Endothelial cell of umbilical vein (primary cell): ENCODE measurements around the gene SMURF1. TPM values are rescaled to one million over a fixed set of nuclear protein-coding genes. Genes with fewer than 3 reads are reported as not detected.

Experiments
- BruUV-seq: library from RNA; stranded (reverse); fragments of 400-500 nt; replicated peaks from 2 replicates; lab custom pipeline; 2021; lab: Mats Ljungman, UMichigan
- CTCF ChIA-PET: fragments of 300-600, 350-600 bp; sonication (Branson Sonifier 250); formaldehyde crosslinking; loops from one replicate; lab custom pipeline; 2021; ENCODE audit warnings: antibody characterized with exemption, inconsistent platforms; lab: Charles Lee
- POLR2A ChIA-PET: fragments of 300-600, 350-600 bp; sonication (Branson Sonifier 250); formaldehyde crosslinking; loops from one replicate; lab custom pipeline; 2021; ENCODE audit warnings: antibody characterized with exemption, inconsistent platforms; lab: Charles Lee
- DNase-seq: peaks from one replicate; pipeline ENCODE4 v3.0.0-alpha.2; 2011; ENCODE audit warnings: low read depth, low spot score
- FAIRE-seq: peaks from 2 replicates; lab custom pipeline; 2011; peaks lifted over from hg19 to GRCh38; lab: Jason Lieb, UNC
- H2AFZ ChIP-seq: 2 replicates; pipeline ENCODE4 v1.6.0; 2012; ENCODE audit warnings: low read depth, low read length, control low read depth, inconsistent platforms
- H3K27ac ChIP-seq: 2 replicates; pipeline ENCODE4 v1.5.1; 2011; ENCODE audit warnings: low read depth, mild to moderate bottlenecking, control low read depth, low read length, moderate library complexity; ENCODE audit not compliant: insufficient read depth
- H3K27me3 ChIP-seq, 2 experiments: 2 replicates each; pipeline versions ENCODE4 v1.6.0 to v1.6.1; 2011; ENCODE audit warnings: low read length in 2 of 2, mixed read lengths in 1 of 2; ENCODE audit not compliant: control insufficient read depth in 2 of 2, insufficient read depth in 2 of 2
- H3K36me3 ChIP-seq, 2 experiments: 2 replicates in 1 of 2; 3 replicates in 1 of 2; pipeline ENCODE4 v1.5.1; 2011; ENCODE audit warnings: low read length in 2 of 2, mild to moderate bottlenecking in 1 of 2, moderate library complexity in 1 of 2; ENCODE audit not compliant: control insufficient read depth in 2 of 2, insufficient read depth in 2 of 2; ENCODE audit errors: extremely low read depth in 1 of 2
- H3K4me1 ChIP-seq: 3 replicates; pipeline ENCODE4 v1.5.1; 2011; ENCODE audit warnings: mild to moderate bottlenecking, low read length; ENCODE audit not compliant: control insufficient read depth, insufficient read depth; ENCODE audit errors: extremely low read depth
- H3K4me2 ChIP-seq: 2 replicates; pipeline ENCODE4 v1.6.1; 2011; ENCODE audit warnings: low read length, control low read depth, mixed read lengths; ENCODE audit not compliant: insufficient read depth
- H3K4me3 ChIP-seq, 3 experiments: fragments of 200-600 bp in 1 of 3; sonication (generic), shearing (Covaris generic) in 1 of 3; replicated peaks in 1 of 3; 2 replicates each; pipeline ENCODE4 v1.5.1; 2011 to 2016; ENCODE audit warnings: control low read depth in 3 of 3, low read length in 3 of 3, mild to moderate bottlenecking in 2 of 3, inconsistent platforms in 1 of 3, low read depth in 1 of 3, moderate library complexity in 1 of 3; ENCODE audit not compliant: insufficient read depth in 1 of 3
- H3K79me2 ChIP-seq: 2 replicates; pipeline ENCODE4 v1.6.0; 2012; ENCODE audit warnings: low read length, inconsistent platforms; ENCODE audit not compliant: control insufficient read depth, insufficient read depth
- H3K9ac ChIP-seq: replicated peaks from 2 replicates; pipeline ENCODE3; 2011; ENCODE audit warnings: low read length, control low read depth; ENCODE audit not compliant: insufficient read depth; ENCODE audit errors: extremely low read depth
- H3K9me1 ChIP-seq: replicated peaks from 3 replicates; pipeline ENCODE4 v1.6.0; 2011; ENCODE audit warnings: mild to moderate bottlenecking, low read length; ENCODE audit not compliant: control insufficient read depth, insufficient read depth; ENCODE audit errors: extremely low read depth
- H3K9me3 ChIP-seq: replicated peaks from 2 replicates; pipeline ENCODE4 v1.5.1; 2012; ENCODE audit warnings: low read length, inconsistent platforms; ENCODE audit not compliant: control insufficient read depth, insufficient read depth
- H4K20me1 ChIP-seq: replicated peaks from 2 replicates; pipeline ENCODE3; 2011; ENCODE audit warnings: mild to moderate bottlenecking, low read length; ENCODE audit not compliant: control insufficient read depth, insufficient read depth; ENCODE audit errors: extremely low read depth
- CTCF ChIP-seq, 2 donors: IDR thresholded peaks; 1 replicate in 1 of 2; 2 replicates in 1 of 2; pipeline ENCODE4 v1.5.1; 2011; ENCODE audit warnings: low read length in 2 of 2, mild to moderate bottlenecking in 2 of 2, moderate library complexity in 2 of 2, control low read depth in 1 of 2, inconsistent platforms in 1 of 2, low read depth in 1 of 2; ENCODE audit not compliant: insufficient read depth in 1 of 2; ENCODE audit errors: extremely low read depth in 1 of 2
- EZH2 ChIP-seq: IDR thresholded peaks from 2 replicates; pipeline ENCODE4 v1.6.1; 2012; ENCODE audit warnings: borderline replicate concordance, low read depth, mild to moderate bottlenecking, moderate library complexity, low read length, inconsistent platforms; ENCODE audit not compliant: severe bottlenecking
- FOS ChIP-seq: IDR thresholded peaks from 2 replicates; pipeline ENCODE4 v1.6.1; 2011; ENCODE audit warnings: mild to moderate bottlenecking, low read length, moderate library complexity, borderline replicate concordance; ENCODE audit not compliant: insufficient read depth
- GATA2 ChIP-seq: IDR thresholded peaks from 2 replicates; pipeline ENCODE4 v1.7.0; 2011; ENCODE audit warnings: low read depth, mild to moderate bottlenecking, moderate library complexity, mixed read lengths, low read length; ENCODE audit not compliant: insufficient read length, insufficient read depth
- JUN ChIP-seq: IDR thresholded peaks from 2 replicates; pipeline ENCODE4 v1.6.1; 2011; ENCODE audit warnings: borderline replicate concordance, low read depth; ENCODE audit not compliant: insufficient read length, insufficient read depth
- MAX ChIP-seq: IDR thresholded peaks from 2 replicates; pipeline ENCODE4 v1.6.1; 2011; ENCODE audit not compliant: insufficient read depth, insufficient read length
- MYC ChIP-seq: IDR thresholded peaks from one replicate; pipeline ENCODE4 v1.6.1; 2011; ENCODE audit warnings: mild to moderate bottlenecking, low read depth, low read length
- POLR2A ChIP-seq: IDR thresholded peaks from 2 replicates; pipeline ENCODE4 v1.6.1; 2012; ENCODE audit warnings: low read depth, mild to moderate bottlenecking, control low read depth, low read length
- POLR2AphosphoS5 ChIP-seq: IDR thresholded peaks from 2 replicates; pipeline ENCODE4 v1.6.1; 2012; ENCODE audit warnings: low read depth, mild to moderate bottlenecking, control low read depth, low read length, moderate library complexity; ENCODE audit not compliant: insufficient read depth
- dilution Hi-C: fragments of 300-500 bp; cut with MboI; formaldehyde crosslinking; loops from one replicate; pipeline ENCODE4 v1.15.0; 2019; ENCODE audit warnings: low sequenced_read_pairs; ENCODE audit not compliant: extremely low pct_ligation_motif_present
- intact Hi-C: fragments of 100-400 bp; cut with micrococcal nuclease; formaldehyde crosslinking; loops from one replicate; pipeline ENCODE4 v1.10.0; 2022
- polyA plus RNA-seq, 4 experiments: library from polyadenylated mRNA; depleted of rRNA in 3 of 4; stranded (reverse) in 3 of 4; unstranded in 1 of 4; fragments of >200 nt; gene quantifications; 2 replicates each; pipeline versions ENCODE4 v1.2.1 to v1.2.3, GENCODE V29; 2011 to 2012; ENCODE audit warnings: missing spikeins in 1 of 4
- total RNA-seq: library from RNA; stranded (reverse); gene quantifications from 2 replicates; pipeline ENCODE4 v1.2.3, GENCODE V29; 2021

The SMURF1 gene
- total and polyA plus RNA-seq, 2 donors (not counting 3 experiments of a cell fraction or from before 2014, with no cell fraction given) = 11.5 to 22.8 TPM

DNA sequence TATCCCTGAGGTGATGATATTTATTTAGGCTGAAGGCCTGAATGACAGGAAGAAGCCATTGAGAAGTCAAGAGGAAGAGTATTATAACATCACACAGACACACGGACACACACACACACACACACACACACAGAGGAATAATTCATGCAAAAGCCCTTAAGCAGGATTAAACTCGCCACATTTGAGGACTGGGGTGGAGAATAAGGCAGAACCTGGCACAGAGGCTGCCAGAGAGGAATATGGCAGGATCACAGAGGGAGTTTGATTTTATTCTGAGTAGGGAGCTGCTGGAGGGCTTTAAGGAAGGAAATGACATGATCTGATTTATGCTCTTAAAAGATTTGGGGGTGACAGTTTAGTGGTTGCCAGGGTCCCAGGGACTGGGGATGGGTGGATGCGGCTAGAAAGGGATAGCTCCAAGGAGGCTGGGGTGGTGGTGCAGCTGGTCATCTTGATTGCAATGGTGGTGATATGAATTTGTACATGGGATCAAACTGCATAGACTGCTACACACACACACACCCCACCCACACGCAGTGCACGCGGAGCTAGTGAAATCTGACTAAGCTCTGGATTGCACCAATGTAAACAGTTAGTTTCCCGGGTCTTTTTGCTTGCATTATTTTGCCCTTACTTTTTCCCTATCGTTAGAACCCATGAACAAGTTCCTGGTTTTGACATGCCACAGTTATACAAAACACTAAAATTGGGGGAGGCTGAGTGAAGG lies 11.2 kb downstream of the SMURF1 start:
- POLR2A ChIA-PET = no interaction called here
- no peak overlapping the region for H3K4me2 ChIP-seq
- H3K9ac ChIP-seq = no peak overlapping the region
- H3K9me3 ChIP-seq = no peaks in the 10 kb centered on the region
- intact Hi-C loops = no loop called here
- H3K36me3 ChIP-seq = no peaks in the 10 kb centered on the region
- no peak for FAIRE-seq
- H3K79me2 ChIP-seq = peaks cover 95% of the 10 kb centered on the region
- H3K27me3 ChIP-seq = no peaks in the 10 kb centered on the region
- CTCF ChIA-PET = no interaction called here
- TF ChIP-seq POLR2A (no peak), EZH2 (no peak)
- no peak overlapping the region for H2AFZ ChIP-seq
- H3K27ac ChIP-seq = no peak overlapping the region
- DNase-seq = no peak
- H4K20me1 ChIP-seq = peaks cover 24% of the 10 kb centered on the region
- H3K4me1 ChIP-seq = peaks cover 5% of the 10 kb centered on the region
- no peaks in the 10 kb centered on the region for H3K9me1 ChIP-seq
- H3K4me3 ChIP-seq = no peak overlapping the region
- dilution Hi-C loops = no loop called here
- no TSS peak for BruUV-seq

GRCh38 chr7:99131290-99131689 lies 12.6 kb downstream of the SMURF1 start:
- Histone ChIP-seq H2AFZ (no peak overlapping the region), H3K9me1 (no peaks in the 10 kb centered on the region), H3K4me3 (no peak overlapping the region), H3K27me3 (no peaks in the 10 kb centered on the region), H3K36me3 (no peaks in the 10 kb centered on the region), H3K27ac (no peak overlapping the region), H3K9me3 (no peaks in the 10 kb centered on the region), H4K20me1 (peaks cover 22% of the 10 kb centered on the region), H3K9ac (no peak overlapping the region), H3K4me2 (no peak overlapping the region), H3K4me1 (no peaks in the 10 kb centered on the region), H3K79me2 (peaks cover 93% of the 10 kb centered on the region)
- CTCF ChIA-PET = interaction anchor here (1.2 kb wide), 1 partner anchor 10 kb away, joined by 5 read pairs; no protein-coding TSS in a partner anchor
- dilution Hi-C loops (no loop called here), intact Hi-C loops (no loop called here)
- BruUV-seq = no TSS peak
- POLR2A ChIA-PET = interaction anchor here (0.7 kb wide), 1 partner anchor 23 kb away, joined by 3 read pairs; no protein-coding TSS in a partner anchor
- DNase-seq (no peak), FAIRE-seq (no peak)
- TF ChIP-seq CTCF (IDR thresholded peaks at IDR 0.05; ENCODE audit: extremely low read depth in 1 of 2, insufficient read depth in 1 of 2, low read depth in 1 of 2, low read length in 2 of 2) = no peak
- TF ChIP-seq EZH2 = no peak
- TF ChIP-seq JUN = no peak
- no peak for TF ChIP-seq FOS
- no peak for TF ChIP-seq POLR2A
- no peak for TF ChIP-seq MYC
- no peak for TF ChIP-seq POLR2AphosphoS5
- TF ChIP-seq MAX = no peak
- TF ChIP-seq GATA2 = no peak
